Muscle of back (tissue), 11 donors: ENCODE data around the gene COL15A1. TPM values are rescaled to one million over a fixed set of nuclear protein-coding genes. Genes with fewer than 3 reads are reported as not detected.

Source experiments
- DNase-seq, 3 donors: peaks; one replicate each; pipeline versions ENCODE4 v3.0.0 to v3.0.0-alpha.2; 2013
- polyA plus RNA-seq, 10 donors: library from polyadenylated mRNA; unstranded; fragments of 120-200 nt; gene quantifications; one replicate each; pipeline ENCODE4 v1.2.1, GENCODE V29; 2013; ENCODE audit not compliant: insufficient read length in 10 of 10

The COL15A1 gene
- polyA plus RNA-seq, 10 donors: 167 to 233 (median 202) TPM

DNA sequence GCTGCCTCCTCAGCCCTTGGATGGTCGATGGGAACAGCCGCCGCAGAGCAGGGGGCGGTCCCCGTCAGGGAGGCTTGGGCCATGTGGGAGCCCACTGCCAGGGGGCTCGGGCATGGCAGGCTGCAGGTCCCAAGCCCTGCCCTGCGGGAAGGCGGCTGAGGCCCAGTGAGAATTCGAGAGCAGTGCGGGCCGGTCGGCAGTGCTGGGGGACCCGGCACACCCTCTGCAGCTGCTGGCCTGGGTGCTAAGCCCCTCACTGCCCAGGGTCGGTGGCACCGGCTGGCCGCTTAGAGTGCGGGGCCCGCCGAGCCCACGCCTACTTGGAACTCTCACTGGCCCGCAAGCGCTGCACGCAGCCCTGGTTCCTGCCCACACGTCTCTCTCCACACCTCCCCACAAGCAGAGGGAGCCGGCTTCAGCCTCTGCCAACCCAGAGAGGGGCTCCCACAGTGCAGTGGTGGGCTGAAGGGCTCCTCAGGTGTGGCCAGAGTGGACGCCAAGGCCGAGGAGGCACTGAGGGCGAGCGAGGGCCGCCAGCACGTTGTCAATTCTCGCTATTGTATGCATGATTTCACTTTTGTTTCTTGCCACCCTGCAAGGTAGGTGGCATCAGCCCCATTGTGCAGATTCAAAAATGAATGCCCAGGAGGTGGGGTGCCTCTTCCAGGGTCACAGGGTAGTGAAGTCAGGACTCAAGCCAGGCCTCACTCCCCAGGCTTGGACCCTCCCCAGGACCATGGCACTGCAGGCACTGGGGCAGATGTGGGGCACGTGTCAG lies 48.6 kb downstream of the COL15A1 start:
- DNase-seq: no peak

DNA sequence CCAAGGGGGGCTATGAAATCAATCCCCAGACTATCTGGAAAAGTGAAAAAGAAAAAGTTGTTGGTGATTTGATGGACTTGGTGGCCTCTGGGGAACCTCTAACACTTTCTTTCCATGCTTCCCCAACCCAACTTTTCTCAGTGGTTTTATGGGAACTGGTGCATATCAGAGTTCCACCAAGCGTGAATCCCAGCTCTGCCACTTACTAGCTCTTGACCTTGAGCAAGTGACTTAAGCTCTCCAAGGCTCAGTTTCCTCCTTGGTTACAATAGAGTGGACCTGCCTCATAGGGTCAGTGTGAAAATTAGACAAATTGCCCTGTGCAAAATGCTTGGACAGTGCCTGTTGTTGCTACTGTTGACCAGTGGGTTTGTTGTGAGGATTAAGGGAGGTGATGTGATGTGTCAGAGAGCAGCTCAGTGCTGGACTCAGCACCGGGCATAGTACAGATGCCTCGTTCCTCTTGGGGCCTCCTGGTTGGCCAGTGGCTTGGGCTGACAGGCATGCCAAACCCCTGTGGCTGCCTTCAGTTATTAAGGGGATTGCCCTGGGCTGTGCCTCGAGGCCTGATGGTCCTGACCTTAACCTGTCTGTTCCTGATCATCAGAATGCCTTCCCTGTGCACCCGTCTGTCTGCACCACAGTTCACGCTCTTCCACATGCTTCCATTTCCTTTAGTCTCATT lies 49.3 kb downstream of the COL15A1 start:
- no peak for DNase-seq

DNA sequence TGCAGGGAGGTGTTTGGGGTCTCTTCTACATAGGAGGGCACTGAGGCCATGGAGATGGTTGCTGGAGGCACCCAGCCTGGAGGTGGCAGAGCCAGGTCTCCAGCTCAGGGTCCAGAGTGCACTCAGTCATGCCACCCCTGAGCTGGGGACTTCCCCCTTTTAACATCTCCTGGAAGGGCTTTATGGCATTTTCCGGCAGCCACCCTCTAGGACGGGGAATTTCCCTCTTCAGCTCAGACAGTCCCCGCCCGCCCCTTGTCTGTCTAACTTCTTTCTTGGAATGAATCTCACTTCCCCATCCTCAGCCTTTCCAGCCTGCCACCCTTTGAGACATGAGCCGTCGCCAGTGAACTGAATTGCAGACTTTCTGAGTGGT lies 49.9 kb downstream of the COL15A1 start:
- peak in 1 of 3 donors; percentile 41 for DNase-seq

DNA sequence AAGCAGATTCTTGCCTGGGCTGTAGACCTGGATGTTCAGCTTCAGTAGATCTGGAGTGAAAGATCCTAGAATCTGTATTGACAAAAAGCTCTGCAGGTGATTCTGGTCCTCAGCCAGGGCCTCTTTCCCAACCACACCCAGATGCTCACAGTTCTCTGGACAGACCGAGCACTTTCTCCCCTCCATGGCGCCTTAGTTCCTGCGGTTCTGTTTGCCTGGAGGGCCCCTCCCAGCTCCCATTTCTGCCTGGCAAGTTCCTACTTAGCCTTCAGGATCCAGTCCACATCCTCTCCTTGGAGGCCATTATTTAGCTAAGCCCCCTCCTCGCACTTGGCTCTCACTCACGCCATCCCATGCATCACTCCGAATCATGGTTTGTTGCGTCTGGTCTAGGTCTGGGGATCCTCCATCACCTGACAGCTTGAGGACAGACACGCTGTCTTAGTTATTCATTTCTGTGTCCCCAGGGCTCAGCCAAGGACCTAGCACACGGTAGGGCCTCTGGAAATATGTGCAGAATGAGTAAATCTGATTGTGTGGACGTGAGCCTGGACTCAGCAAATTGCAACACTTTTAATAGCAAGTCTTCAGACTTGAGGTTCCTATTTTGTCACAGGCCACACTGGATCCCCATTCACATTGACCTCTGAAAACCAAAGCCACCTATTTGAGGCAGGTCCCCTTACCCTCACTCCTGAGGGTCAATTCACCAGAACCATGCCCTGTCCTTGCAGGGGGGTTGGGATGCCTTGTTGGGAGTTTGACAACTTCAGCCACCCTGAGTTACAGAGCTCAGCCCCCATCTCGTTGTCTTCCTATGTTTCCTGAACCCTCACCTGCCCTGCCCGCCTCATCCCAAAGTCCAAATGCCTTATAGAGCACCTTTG lies 50.7 kb downstream of the COL15A1 start:
- DNase-seq: no peak

DNA sequence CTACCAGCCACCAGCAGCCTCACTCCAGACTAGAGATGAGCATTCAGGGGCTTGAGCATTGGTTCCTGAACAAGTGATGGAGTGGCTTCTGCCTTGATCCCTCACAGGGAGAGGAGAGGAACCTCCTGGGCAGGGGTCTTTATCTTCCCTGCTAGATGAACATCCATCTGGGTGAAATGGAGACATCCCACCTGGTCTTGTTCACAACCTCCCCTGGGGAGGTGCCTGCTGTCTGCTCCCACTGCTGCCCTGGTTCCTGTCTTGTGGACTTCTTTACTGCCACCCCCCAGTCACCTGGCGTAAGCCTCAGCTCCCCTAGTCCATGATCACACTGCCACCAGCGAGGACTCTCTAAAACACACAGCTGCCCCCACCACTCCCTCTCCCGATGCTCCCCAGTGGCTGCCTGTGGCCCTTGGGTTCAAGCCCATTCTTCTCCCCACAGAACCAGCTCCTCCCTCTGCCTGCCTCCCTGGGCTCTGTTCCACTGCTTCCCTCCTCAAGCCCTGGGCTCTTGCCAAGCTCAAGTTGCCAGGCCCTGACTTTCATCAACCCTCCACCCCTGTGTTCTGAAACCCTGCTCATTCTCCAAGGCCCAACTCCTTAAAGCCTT lies 51.5 kb downstream of the COL15A1 start:
- peak in 1 of 3 donors; percentile 34 for DNase-seq

DNA sequence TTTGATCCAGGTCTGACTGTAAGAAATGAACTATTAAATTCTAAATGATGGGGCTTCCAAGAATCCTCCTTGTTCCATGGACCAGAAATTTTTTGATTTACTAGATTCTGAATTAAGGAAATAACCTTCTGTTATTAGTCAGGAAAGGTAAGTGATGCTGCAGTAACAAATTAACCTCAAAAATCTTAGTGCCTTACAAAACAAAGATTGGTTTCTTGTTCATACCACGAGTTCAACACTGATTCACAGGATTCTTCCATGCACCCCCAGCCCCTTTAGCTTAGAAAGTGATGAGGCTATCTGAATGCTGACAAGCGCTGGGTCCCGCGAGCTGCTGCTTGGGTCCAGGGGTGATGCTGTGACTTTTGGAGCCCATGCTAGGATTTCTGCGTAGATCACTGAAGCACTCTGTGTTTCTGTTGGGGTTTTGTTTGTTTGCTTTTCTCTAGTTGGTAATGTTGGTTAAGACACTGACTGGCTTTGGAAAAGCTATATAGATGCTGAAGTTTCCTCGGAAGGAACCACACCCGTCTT lies 52.3 kb downstream of the COL15A1 start:
- no peak for DNase-seq

DNA sequence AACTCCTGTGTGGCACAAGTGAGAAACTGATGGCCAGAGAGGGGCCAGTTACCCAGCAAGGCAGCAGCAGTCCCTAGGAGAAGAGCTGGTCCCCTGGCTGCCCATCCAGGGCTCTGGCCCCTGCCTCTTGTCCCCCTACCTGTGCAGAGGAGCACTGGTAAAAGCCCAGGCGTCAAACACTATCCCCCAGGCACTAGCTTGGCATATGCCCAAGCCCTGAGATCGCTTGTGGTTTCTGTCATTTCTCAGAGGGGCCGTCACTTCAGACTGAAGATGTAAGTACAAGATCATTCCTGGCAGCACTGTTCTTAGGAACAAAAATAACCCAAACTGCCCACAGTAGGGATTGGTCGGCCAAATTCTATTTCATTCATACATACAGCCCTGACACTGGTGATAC lies 53.9 kb downstream of the COL15A1 start:
- DNase-seq: peak in 2 of 3 donors; percentile 45 to 47

DNA sequence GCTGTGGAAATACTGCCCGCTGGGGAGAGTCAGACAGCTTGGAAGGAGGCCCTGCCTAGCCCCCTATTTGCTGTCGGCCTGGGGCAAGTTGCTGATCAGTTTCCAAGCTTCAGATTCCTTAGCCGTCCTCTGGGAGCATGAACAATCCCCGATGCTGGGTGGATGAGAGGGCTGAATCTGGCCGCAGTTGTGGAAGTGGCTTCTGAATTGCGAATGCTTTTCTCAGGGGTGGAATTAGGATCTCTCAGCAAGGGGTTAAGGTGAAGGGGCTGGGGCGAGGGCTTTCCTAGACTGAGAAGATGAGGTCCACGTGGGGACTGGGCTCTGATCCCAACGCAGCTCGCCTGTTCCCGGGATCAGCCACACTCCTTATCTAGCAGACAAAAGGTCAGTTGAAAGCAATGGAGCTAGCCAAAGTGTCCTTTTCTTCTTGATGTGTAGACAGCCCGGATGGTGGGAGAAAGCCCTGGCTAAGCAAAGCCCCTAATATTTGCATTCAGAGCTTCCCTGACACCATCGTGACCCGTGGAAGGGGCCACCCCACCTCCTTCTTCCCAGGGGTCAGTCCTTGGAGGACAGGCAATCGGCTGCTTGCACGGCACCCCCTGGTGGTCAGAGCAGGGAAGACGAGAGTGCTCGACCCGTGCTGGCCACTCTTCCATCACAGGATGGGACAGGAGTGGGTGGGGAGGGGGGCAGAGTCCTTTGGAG lies 54.9 kb downstream of the COL15A1 start:
- DNase-seq: peak; percentile 57 to 90 (median 76)

DNA sequence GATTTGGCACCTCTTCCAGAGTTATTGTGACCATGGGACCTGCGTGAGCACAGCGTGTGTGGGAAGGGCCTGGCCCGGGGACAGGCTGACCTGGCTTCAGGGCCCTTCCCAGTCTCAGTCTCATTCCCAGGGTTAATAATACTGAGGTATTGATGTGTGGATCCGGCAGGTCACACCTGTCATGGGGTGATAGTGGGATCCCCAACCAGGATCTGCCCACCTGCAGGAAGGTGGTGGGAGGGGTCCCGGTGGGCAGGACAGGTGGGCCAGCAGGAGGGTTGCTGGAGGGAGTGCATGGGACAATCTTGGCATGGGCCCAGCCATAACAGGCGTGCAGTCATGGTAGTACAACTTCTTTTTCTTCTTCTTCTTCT lies 55.4 kb downstream of the COL15A1 start:
- no peak for DNase-seq

DNA sequence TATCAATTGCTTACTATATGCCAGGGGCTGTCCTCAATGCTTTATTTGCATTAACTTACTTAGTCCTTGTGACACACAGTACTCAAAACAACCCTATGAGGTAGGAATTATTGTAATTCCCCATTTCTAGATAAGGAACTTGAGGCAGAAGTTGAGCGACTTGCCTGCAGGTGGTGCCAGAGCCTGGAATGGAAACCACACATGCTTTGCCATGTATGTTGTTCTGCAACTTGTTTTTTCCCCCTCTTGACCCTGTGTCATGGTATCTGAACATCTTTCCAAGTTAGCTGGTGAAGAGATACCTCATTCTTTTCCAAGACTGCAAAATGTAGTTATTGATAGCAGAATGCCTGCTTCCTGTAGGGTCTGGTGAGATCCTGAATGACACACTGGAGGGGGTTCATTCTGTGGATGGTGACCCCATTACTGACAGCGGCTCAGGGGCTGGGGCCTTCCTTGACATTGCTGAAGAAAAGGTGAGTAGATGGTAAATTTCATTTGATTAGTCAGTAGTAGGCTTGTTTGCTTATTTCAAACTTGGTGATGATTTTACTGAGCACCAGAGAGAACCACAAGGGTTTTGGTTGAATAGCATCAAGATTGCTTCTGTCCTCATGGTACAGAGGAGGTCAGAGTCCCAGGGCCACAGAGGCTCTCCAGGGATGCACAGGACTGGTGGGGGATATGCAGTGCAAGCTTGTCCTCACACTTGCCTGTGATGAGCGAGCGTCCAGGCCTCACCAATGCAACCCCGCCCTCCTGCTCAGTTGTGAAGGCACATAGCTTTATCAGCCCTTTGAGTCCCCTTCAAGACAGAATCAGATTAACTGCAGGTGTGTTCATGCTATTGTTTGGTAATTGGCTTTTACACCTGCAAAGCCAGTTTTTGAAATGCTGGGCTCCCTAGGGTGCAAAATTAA lies 57.0 kb downstream of the COL15A1 start:
- DNase-seq: peak in 2 of 3 donors; percentile 59 to 69

DNA sequence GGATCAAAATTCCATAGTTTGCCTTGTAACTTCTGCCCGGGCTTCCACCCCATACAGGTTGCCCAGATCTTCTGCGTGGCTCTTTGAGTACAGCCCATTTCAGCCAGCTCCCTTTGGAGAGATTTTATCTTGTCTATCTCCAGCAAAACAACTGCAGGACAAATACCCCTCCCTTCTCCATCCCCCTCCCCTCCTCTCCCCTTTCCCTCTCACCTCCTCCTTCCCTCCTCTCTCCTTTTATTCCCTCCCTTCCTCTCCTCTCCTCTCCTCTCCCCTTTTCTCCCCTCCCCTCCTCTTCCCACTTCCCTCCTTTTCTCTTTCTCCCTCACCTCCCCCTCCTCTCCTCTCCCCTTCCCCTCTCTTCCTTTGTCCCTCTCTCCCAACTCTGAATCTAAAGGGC lies 58.2 kb downstream of the COL15A1 start:
- DNase-seq: no peak

DNA sequence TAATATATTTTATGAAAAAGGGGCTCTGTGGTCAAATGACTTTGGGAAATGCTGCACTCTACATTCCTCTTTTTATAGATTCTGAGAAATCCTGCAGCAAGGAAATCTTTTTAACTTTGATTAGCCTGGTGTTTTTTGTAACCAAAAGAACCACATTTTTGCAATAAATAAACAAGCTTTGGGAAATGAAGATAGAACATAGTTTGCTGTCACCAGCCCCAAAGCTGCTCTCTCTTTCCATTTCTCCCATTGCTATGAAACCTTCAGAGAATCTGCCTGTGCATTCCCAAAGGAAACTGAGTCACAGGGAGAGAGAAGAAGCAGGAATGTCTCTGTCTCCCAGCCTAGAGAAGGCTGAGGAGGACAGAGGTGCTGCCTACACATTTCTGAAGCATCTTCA lies 59.0 kb downstream of the COL15A1 start:
- no peak for DNase-seq

DNA sequence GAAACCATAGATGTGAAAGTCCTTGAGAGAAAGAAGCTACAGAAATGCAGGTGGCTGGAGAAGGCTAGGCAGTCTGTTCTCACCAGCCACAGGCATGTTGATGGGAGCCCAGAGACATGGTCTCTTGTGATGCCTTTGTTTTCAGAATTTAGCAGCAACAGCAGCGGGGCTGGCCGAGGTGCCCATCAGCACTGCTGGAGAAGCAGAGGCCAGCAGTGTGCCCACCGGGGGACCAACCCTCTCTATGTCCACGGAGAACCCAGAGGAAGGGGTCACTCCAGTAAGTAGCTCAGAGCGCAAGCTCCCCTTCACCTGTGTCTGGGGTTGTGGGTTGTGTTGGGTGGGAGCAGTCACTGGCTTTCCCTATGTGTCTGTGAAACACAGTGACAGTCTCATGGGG lies 59.6 kb downstream of the COL15A1 start:
- no peak for DNase-seq

DNA sequence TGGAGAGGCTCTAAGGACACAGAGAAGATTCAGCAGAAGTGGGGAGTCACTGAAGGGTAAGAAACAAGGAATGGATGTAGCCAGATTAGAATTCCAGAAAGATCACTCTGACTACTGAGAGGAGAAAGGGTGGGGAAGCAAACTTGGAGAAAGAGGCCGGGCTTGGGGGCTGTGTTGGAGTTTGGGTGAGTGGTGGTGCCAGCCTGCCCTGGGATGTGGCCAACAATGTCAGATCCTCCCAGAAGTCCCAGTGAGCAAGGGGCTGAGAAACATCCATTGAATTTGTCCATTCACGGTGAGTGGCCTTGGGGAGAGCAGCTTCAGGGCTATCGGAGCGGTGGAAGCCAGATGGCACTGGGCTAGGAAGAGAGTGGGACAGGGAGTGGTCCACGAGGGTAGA lies 60.4 kb downstream of the COL15A1 start:
- no peak for DNase-seq

DNA sequence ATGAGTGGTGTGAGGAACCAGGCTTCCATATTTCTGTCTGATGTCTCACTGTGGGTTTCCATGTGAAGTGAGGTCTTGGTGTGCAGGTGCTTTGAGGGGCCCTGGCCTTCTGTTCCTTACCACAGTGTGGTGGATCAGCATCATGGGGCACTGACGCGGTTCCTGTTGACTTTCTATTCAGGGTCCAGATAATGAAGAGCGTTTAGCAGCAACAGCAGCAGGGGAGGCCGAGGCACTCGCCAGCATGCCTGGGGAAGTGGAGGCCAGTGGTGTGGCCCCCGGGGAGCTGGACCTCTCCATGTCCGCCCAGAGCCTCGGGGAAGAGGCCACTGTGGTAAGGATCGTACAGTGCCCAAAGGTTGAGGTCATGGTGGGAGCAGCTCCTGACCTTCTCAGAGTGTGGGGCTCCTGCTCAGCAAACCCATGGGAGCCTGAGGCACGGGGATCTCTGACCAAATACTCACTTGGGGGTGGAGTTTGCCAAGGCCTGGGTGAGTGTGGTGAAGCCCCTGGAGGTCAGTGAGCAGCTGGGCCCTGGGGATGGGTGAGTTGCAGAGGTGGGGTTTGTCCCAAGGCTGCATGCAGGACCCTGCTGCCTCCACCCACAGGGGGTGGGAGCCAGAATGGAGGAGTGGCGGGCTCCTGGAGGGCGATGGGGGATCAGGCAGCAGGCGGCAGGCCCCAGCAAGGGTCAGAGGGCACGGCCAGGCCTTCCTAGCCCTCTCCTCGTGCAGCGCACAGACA lies 61.2 kb downstream of the COL15A1 start:
- DNase-seq: no peak

DNA sequence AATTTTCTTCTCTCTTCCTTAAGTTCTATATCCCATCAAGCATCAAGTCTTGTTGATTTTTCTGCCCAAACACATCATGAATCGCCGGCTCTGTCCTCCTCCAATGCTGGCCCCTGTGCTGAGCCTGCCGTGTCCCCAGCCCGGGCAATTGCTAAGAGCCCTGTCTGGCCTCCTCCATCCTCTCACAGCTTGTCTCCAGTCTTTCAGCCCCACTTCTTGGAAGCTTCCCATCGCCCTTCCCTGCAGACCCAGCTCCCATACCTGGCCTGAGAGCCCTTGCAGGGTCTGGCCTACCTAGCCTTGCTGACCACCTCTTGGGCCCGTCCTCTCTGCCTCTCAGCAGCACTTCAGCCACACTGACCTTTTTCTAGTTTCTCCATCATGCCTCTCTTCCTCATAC lies 61.9 kb downstream of the COL15A1 start:
- DNase-seq: no peak

DNA sequence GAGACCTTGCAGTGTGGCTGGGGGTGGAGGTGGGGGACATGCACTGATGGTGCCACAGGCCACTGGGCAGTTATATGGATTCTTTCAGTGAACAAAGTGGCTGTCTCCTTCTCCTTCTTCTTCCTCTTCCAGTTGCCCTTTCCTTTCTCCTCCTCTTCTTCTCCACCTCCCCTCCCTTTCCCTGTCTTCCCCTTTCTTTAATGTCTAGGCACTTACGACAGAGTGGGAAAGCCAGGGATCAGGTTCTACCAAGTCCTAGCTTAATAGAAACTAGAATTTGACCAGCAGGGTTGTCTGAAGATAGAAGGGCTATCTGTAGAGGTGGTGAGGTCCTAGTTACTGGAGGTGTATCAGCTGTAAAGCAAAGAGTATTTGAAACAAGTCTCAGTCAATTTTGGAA lies 62.8 kb downstream of the COL15A1 start:
- no peak for DNase-seq

DNA sequence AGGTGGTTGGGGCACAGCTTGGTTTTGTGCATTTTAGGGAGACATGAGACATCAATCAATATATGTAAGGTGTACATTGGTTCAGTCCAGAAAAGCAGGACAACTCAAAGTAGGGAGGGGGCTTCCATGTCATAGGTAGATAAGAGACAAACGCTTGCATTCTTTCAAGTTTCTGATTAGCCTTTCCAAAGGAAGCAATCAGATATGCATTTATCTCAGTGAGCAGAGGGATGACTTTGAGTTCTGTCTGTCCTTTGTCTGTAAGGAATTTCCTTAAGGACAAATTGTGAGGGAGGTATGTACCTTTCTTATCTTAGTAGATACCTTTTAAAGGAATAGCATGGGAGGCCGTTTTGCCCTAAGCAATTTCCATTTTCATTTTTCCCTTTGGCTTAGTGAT lies 63.3 kb downstream of the COL15A1 start:
- DNase-seq: no peak

DNA sequence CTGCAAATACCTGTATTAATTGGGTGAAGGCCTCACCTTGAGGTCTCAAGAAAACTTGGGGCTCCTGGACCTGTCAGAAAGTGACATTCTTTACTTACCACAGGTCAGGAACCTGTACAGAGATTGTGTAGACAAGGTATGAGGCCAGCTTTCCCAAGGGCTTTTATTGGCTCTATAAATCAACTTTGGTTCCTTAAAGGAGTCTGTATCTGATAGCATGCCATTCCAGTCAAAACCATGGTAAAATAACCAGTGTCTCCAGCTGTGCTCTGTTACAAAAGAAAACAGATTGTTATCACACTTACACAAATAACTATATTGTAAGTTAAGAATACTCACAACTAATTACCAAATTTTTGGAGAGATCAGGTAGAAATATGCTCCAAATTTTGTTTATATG lies 64.5 kb downstream of the COL15A1 start:
- no peak for DNase-seq
